Transverse colon (tissue), 4 donors: ENCODE data around the gene AIMP1. TPM values are rescaled to one million over a fixed set of nuclear protein-coding genes. Genes with fewer than 3 reads are reported as not detected.

Source experiments
- DNase-seq: peaks from one replicate; pipeline ENCODE4 v3.0.0-alpha.2; 2019
- H3K27ac ChIP-seq, 4 donors: fragments of 200-600 bp; sonication (generic); 2 replicates each; pipeline ENCODE4 v1.5.1; 2016 to 2018; ENCODE audit warnings: inconsistent platforms in 4 of 4
- H3K27me3 ChIP-seq: fragments of 200-600 bp; sonication (generic); 2 replicates; pipeline ENCODE4 v1.5.1; 2017; ENCODE audit warnings: inconsistent platforms
- H3K36me3 ChIP-seq, 4 donors: fragments of 200-600 bp; sonication (generic); 2 replicates each; pipeline ENCODE4 v1.5.1; 2017 to 2019; ENCODE audit warnings: inconsistent platforms in 4 of 4
- H3K4me1 ChIP-seq, 4 donors: fragments of 200-600 bp; sonication (generic); 2 replicates each; pipeline ENCODE4 v1.5.1; 2017 to 2020; ENCODE audit warnings: inconsistent platforms in 4 of 4
- H3K4me3 ChIP-seq, 4 donors: fragments of 200-600 bp; sonication (generic); 1 replicate in 1 of 4; 2 replicates in 3 of 4; pipeline versions ENCODE4 v1.5.1 to v1.6.1; 2017 to 2019; ENCODE audit warnings: inconsistent platforms in 4 of 4
- H3K9me3 ChIP-seq, 2 donors: fragments of 200-600 bp; sonication (generic); 2 replicates each; pipeline ENCODE4 v1.5.1; 2017 to 2019; ENCODE audit warnings: inconsistent platforms in 2 of 2
- CTCF ChIP-seq, 5 experiments: fragments of 200-600 bp in 3 of 5; fragments of 450-650 bp in 2 of 5; sonication (generic) in 3 of 5; IDR thresholded peaks; 1 replicate in 2 of 5; 2 replicates in 3 of 5; pipeline ENCODE4 v1.5.1; 2016 to 2017; ENCODE audit warnings: antibody characterized with exemption in 5 of 5, inconsistent platforms in 3 of 5, mild to moderate bottlenecking in 2 of 5, moderate library complexity in 1 of 5
- EP300 ChIP-seq: sonication (generic); formaldehyde crosslinking; IDR thresholded peaks from one replicate; pipeline ENCODE4 v1.6.1; 2017; ENCODE audit warnings: antibody characterized with exemption, low read depth
- POLR2A ChIP-seq: fragments of 450-650 bp; IDR thresholded peaks from one replicate; pipeline ENCODE4 v1.6.1; 2016; ENCODE audit warnings: antibody characterized with exemption, mild to moderate bottlenecking, moderate library complexity
- POLR2AphosphoS5 ChIP-seq, 3 donors: sonication (generic); formaldehyde crosslinking; IDR thresholded peaks; one replicate each; pipeline ENCODE4 v1.6.1; 2016; ENCODE audit warnings: antibody characterized with exemption in 3 of 3
- WGBS, 2 donors: methylation state at CpG; one replicate each; pipeline ENCODE4 v1.1.5; 2018; ENCODE audit warnings: low coverage in 1 of 2; 5-methylcytosine and 5-hydroxymethylcytosine counted together
- in situ Hi-C, 4 donors: fragments of 200-750 bp; cut with MboI; loops; one replicate each; pipeline versions ENCODE4 v1.15.0 to v1.15.1; 2017; ENCODE audit warnings: low sequenced_read_pairs in 3 of 4, low pct_ligation_motif_present in 1 of 4, low pct_unique_long_range_greater_than_20kb in 1 of 4
- intact Hi-C: fragments of 100-400 bp; cut with DNase I; formaldehyde crosslinking; loops from one replicate; pipeline ENCODE4 v1.15.1; 2023; ENCODE audit warnings: low total_unique reads
- total RNA-seq, 4 donors: library from RNA; depleted of rRNA; stranded (reverse); fragments of >200 nt; gene quantifications; one replicate each; pipeline ENCODE4 v1.1.0, GENCODE V29; 2016

The AIMP1 gene
- total RNA-seq, 4 donors from 2014 or later, result 4.9 to 24.1 (median 15.1) TPM

- intact Hi-C loops, result no loop called here
- H3K4me3 ChIP-seq, result no peak overlapping the region
- H3K27ac ChIP-seq, result no peak overlapping the region
- H3K27me3 ChIP-seq, result no peaks in the 10 kb centered on the region
- TF ChIP-seq EP300 (no peak), CTCF (IDR thresholded peaks at IDR 0.05) (no peak), POLR2A (no peak)
- no peaks in the 10 kb centered on the region for H3K9me3 ChIP-seq
- no peak for DNase-seq
- H3K36me3 ChIP-seq, result peaks cover 0 to 20% (median 0%) of the 10 kb centered on the region in 4 donors
- no peaks in the 10 kb centered on the region for H3K4me1 ChIP-seq
- in situ Hi-C loops, result no loop called here
- 50 to 81% methylated on average over 1 to 3 of the region's 3 CpGs for WGBS, 2 donors
Measured at GRCh38 chr4:106303548-106304281, 12.6 kb upstream of the AIMP1 start.

- H3K9me3 ChIP-seq, result no peaks in the 10 kb centered on the region
- in situ Hi-C loops (no loop called here), intact Hi-C loops (no loop called here)
- TF ChIP-seq EP300, result no peak
- TF ChIP-seq POLR2AphosphoS5 (IDR thresholded peaks at IDR 0.05), result no peak
- TF ChIP-seq POLR2A, result no peak
- TF ChIP-seq CTCF (IDR thresholded peaks at IDR 0.05), result no peak
- DNase-seq, result no peak
- no peak overlapping the region for H3K4me3 ChIP-seq
- H3K27ac ChIP-seq, result no peak overlapping the region
- H3K4me1 ChIP-seq, result no peaks in the 10 kb centered on the region
- no peaks in the 10 kb centered on the region for H3K27me3 ChIP-seq
- peaks cover 0 to 21% (median 0%) of the 10 kb centered on the region in 4 donors for H3K36me3 ChIP-seq
Measured at GRCh38 chr4:106304632-106305031, 11.7 kb upstream of the AIMP1 start.

GRCh38 chr4:106305435-106306055 lies 10.8 kb upstream of the AIMP1 start:
- no peaks in the 10 kb centered on the region for H3K27me3 ChIP-seq
- H3K4me1 ChIP-seq, result no peaks in the 10 kb centered on the region
- intact Hi-C loops, result no loop called here
- no peaks in the 10 kb centered on the region for H3K9me3 ChIP-seq
- in situ Hi-C loops, result no loop called here
- TF ChIP-seq POLR2A (no peak), POLR2AphosphoS5 (IDR thresholded peaks at IDR 0.05) (no peak), CTCF (IDR thresholded peaks at IDR 0.05) (no peak), EP300 (no peak)
- peaks cover 0 to 12% (median 0%) of the 10 kb centered on the region in 4 donors for H3K36me3 ChIP-seq
- 89 to 93% methylated on average over 4 of the region's 4 CpGs for WGBS, 2 donors
- DNase-seq, result no peak
- H3K4me3 ChIP-seq, result no peak overlapping the region
- H3K27ac ChIP-seq, result no peak overlapping the region

GRCh38 chr4:106306561-106306960 lies 9.8 kb upstream of the AIMP1 start:
- TF ChIP-seq EP300, result no peak
- TF ChIP-seq POLR2AphosphoS5 (IDR thresholded peaks at IDR 0.05), result no peak
- no peak for TF ChIP-seq CTCF (IDR thresholded peaks at IDR 0.05)
- TF ChIP-seq POLR2A, result no peak
- peaks cover 0 to 10% (median 0%) of the 10 kb centered on the region in 4 donors for H3K36me3 ChIP-seq
- no peak overlapping the region for H3K27ac ChIP-seq
- in situ Hi-C loops, result no loop called here
- intact Hi-C loops, result no loop called here
- H3K27me3 ChIP-seq, result no peaks in the 10 kb centered on the region
- no peaks in the 10 kb centered on the region for H3K9me3 ChIP-seq
- no peaks in the 10 kb centered on the region for H3K4me1 ChIP-seq
- no peak for DNase-seq
- H3K4me3 ChIP-seq, result no peak overlapping the region
